Stimulated activated naive CD8-positive, alpha-beta T cell treated with anti-CD3 and anti-CD28 coated beads, Interleukin-15, amount 100 ng/mL, for 72 hours (primary cell): ENCODE data around the gene RAB20.
A peak's percentile ranks its signal among the peaks of the same experiment; 100 is the strongest.

Experiments used
- ATAC-seq: fragments of 150-1000 bp; cut with Tn5 transposase; 2 replicates; pipeline ENCODE4 v1.10.0; 2021; ENCODE audit warnings: mild to moderate bottlenecking, moderate library complexity
- DNase-seq, 2 donors: peaks; one replicate each; pipeline ENCODE4 v3.0.0; 2021 to 2022
- H3K27ac Mint-ChIP-seq, 2 donors: one replicate each; pipeline ENCODE4 v1.8.0; 2022; ENCODE audit warnings: mild to moderate bottlenecking in 2 of 2, mixed read lengths in 2 of 2, moderate library complexity in 2 of 2
- H3K27me3 Mint-ChIP-seq: one replicate; pipeline ENCODE4 v1.8.0; 2022; ENCODE audit warnings: mixed read lengths
- H3K4me1 Mint-ChIP-seq: one replicate; pipeline ENCODE4 v1.8.0; 2022; ENCODE audit warnings: mild to moderate bottlenecking, mixed read lengths
- H3K4me3 Mint-ChIP-seq, 2 donors: one replicate each; pipeline ENCODE4 v1.8.0; 2022; ENCODE audit warnings: mild to moderate bottlenecking in 2 of 2, mixed read lengths in 2 of 2, moderate library complexity in 1 of 2
- H3K9me3 Mint-ChIP-seq, 2 donors: one replicate each; pipeline ENCODE4 v1.8.0; 2022; ENCODE audit warnings: mixed read lengths in 2 of 2

RAB20 gene

DNA sequence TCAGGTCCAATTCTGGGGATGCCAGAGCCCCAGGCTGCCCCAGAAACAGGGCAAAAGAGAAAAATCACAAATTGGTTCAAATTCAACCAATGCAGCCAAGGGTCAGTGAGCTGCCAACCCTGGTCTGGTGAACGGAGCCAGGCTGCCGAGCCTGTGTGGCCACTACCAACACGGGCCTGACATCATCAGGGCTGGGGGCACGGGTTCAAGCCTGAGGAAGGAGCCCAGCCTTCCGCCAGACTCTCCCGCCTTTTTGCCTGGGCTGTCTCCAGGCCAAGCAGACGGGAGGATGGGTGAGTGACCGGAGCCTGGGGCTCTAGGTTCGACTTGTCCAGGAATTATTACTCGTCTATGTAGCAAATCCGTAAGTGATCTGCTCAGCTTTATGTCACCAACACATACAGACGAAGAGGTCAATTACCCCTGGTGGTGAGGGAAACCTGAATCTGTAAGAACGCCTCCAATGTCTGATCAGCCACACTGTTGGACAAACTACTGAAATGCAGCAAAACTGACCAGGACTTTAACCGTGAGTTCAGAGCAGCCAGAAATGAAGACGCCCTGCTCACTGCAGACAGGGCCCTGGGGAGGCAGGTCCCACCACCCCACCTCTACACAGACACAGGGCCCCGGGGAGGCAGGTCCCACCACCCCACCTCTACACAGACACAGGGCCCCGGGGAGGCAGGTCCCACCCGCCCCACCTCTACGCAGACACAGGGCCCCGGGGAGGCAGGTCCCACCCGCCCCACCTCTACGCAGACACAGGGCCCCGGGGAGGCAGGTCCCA is 31.8 kb downstream of the RAB20 start:
- Mint-ChIP-seq H3K27ac (no peak overlapping the region), H3K27me3 (peaks cover 15% of the 10 kb centered on the region), H3K4me3 (no peak overlapping the region), H3K9me3 (no peaks in the 10 kb centered on the region), H3K4me1 (peaks cover 22% of the 10 kb centered on the region)
- no peak for DNase-seq
- ATAC-seq = peak; percentile 54

DNA sequence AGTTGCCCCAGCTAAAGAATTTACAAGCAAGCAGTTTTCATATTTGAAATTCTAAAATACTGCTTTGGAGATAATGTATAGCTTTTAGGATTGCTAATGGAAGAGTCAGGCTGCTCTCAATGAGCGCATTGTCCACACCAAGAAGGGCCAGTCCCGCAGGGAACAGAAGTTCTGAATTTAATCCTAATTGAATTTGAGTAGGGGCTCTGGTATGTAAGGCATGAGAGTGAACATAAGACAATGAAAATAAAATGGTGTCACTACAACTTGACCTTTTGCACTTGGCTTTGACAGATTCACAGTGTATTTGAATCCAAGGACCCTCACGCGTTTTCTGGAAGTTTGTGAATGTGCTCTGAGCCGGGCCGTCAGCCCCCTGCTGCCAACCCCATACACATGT is 32.6 kb downstream of the RAB20 start:
- no peak for ATAC-seq
- no peak for DNase-seq
- Mint-ChIP-seq H3K27ac (no peak overlapping the region), H3K9me3 (no peaks in the 10 kb centered on the region), H3K27me3 (peaks cover 19% of the 10 kb centered on the region), H3K4me1 (peaks cover 30% of the 10 kb centered on the region), H3K4me3 (no peak overlapping the region)

DNA sequence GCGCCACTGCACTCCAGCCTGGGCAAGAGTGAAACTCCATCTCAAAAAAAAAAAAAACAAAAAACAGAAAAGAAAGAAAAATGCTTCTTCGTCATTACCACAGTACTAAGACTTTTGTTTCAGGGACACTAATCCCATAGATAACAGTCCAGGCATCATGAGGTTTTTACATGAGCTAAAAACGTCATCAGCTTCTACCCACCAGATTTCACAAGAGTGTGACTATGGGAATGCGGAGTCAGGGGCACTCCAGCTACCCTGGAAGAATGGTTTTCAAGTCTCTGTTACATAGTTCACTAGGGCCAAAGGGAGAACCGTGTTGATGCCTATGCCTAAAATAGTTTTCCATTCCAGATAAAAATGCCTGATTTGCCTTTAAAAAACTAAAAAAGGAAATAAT is 33.2 kb downstream of the RAB20 start:
- H3K27me3 Mint-ChIP-seq = peaks cover 19% of the 10 kb centered on the region
- ATAC-seq (no peak), DNase-seq (no peak)
- H3K9me3 Mint-ChIP-seq = no peaks in the 10 kb centered on the region
- no peak overlapping the region for H3K4me3 Mint-ChIP-seq
- H3K4me1 Mint-ChIP-seq = peaks cover 30% of the 10 kb centered on the region
- H3K27ac Mint-ChIP-seq = no peak overlapping the region

GRCh38 chr13:110525328-110526319 is 35.9 kb downstream of the RAB20 start:
- peak overlapping the region in 1 of 2 donors; percentile 91 for H3K27ac Mint-ChIP-seq
- peak overlapping the region in 1 of 2 donors; percentile 68 for H3K4me3 Mint-ChIP-seq
- no peaks in the 10 kb centered on the region for H3K9me3 Mint-ChIP-seq
- peak; percentile 25 to 34 for DNase-seq
- peak; percentile 74 for ATAC-seq
- peaks cover 35% of the 10 kb centered on the region for H3K4me1 Mint-ChIP-seq
- H3K27me3 Mint-ChIP-seq = peaks cover 19% of the 10 kb centered on the region

- Mint-ChIP-seq H3K4me1 (peaks cover 43% of the 10 kb centered on the region), H3K27me3 (peaks cover 19% of the 10 kb centered on the region), H3K9me3 (no peaks in the 10 kb centered on the region), H3K4me3 (peak overlapping the region in 1 of 2 donors; percentile 58), H3K27ac (no peak overlapping the region)
- ATAC-seq (peak; percentile 62), DNase-seq (no peak)
Measured at GRCh38 chr13:110524541-110525257, 36.8 kb downstream of the RAB20 start.

- H3K27me3 Mint-ChIP-seq = peaks cover 19% of the 10 kb centered on the region
- peak overlapping the region in 1 of 2 donors; percentile 42 for H3K4me3 Mint-ChIP-seq
- DNase-seq (no peak), ATAC-seq (no peak)
- no peak overlapping the region for H3K27ac Mint-ChIP-seq
- H3K9me3 Mint-ChIP-seq = no peaks in the 10 kb centered on the region
- peaks cover 43% of the 10 kb centered on the region for H3K4me1 Mint-ChIP-seq
Measured at GRCh38 chr13:110523838-110524540, 37.5 kb downstream of the RAB20 start.

DNA sequence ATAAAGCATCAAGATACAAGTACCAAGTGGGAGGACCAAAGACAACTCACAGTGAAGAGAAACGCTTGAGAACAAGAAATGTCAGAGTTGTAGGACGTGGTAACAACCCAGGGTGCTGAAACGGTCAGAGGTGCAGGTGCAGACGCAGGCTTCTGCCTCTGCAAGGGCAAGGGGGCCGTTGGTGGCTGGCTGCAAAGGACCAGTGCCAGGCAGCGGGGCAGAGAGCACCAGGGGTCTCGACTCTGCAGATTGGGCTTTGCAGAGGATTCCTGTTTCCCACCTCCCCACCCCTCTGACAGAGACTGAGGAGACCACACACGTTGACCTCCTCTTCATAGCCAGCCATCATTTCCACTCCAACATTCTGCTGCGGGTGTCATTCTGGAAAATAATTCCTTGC is 38.3 kb downstream of the RAB20 start:
- no peak overlapping the region for H3K4me3 Mint-ChIP-seq
- H3K9me3 Mint-ChIP-seq = no peaks in the 10 kb centered on the region
- H3K27me3 Mint-ChIP-seq = peaks cover 19% of the 10 kb centered on the region
- no peak for ATAC-seq
- no peak for DNase-seq
- H3K27ac Mint-ChIP-seq = no peak overlapping the region
- peaks cover 43% of the 10 kb centered on the region for H3K4me1 Mint-ChIP-seq

DNA sequence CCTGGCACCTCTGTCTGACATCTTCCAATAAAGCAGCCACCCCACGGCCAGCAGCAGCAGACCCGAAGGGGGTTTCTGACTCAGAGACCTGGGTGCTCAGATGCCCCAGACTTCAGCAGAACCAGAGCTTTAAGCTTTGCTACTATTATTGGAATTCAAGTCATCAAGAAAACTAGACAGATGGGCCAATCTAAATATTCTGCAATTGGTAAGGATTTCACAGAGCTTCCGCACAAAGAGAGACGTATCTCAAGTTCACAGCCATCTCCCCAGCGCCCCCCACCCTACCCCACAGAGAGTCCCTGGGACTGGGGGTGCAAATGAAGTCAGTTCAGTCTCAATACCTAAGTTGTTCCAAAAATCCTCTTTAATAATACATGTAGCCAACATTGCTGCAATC is 38.8 kb downstream of the RAB20 start:
- no peak for ATAC-seq
- Mint-ChIP-seq H3K27ac (no peak overlapping the region), H3K4me3 (no peak overlapping the region)

DNA sequence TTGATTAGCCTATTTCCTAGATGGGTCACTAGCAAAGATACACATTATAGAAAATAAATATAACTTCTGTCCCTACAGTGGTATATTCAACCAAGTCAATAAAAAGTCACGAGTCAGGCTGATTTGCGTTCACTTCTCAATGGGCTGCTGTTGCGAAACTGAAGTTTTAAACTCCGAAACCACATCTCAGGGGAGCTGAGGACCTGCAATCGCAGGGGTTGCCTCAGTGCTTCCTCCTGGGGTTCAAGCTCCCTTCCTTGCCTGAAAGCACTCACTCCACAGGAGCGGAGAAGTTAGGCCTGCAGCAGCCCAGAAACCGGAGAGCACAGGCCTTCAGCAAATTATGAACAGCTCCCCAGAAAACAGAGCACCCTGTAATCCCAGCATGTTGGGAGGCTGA is 39.6 kb downstream of the RAB20 start:
- peak overlapping the region in 1 of 2 donors; percentile 50 for H3K27ac Mint-ChIP-seq
- H3K27me3 Mint-ChIP-seq = peaks cover 19% of the 10 kb centered on the region
- H3K4me3 Mint-ChIP-seq = no peak overlapping the region
- peaks cover 43% of the 10 kb centered on the region for H3K4me1 Mint-ChIP-seq
- no peaks in the 10 kb centered on the region for H3K9me3 Mint-ChIP-seq
- ATAC-seq (no peak), DNase-seq (no peak)

More for the DNA sequence above, 38.8 kb downstream of the RAB20 start:
- Mint-ChIP-seq H3K27me3 (peaks cover 19% of the 10 kb centered on the region), H3K4me1 (peaks cover 43% of the 10 kb centered on the region), H3K9me3 (no peaks in the 10 kb centered on the region)
- DNase-seq = no peak

- H3K9me3 Mint-ChIP-seq = no peaks in the 10 kb centered on the region
- ATAC-seq (no peak), DNase-seq (no peak)
- no peak overlapping the region for H3K27ac Mint-ChIP-seq
- peaks cover 38% of the 10 kb centered on the region for H3K4me1 Mint-ChIP-seq
- no peak overlapping the region for H3K4me3 Mint-ChIP-seq
- H3K27me3 Mint-ChIP-seq = peaks cover 19% of the 10 kb centered on the region
Measured at GRCh38 chr13:110521296-110521680, 40.2 kb downstream of the RAB20 start.

DNA sequence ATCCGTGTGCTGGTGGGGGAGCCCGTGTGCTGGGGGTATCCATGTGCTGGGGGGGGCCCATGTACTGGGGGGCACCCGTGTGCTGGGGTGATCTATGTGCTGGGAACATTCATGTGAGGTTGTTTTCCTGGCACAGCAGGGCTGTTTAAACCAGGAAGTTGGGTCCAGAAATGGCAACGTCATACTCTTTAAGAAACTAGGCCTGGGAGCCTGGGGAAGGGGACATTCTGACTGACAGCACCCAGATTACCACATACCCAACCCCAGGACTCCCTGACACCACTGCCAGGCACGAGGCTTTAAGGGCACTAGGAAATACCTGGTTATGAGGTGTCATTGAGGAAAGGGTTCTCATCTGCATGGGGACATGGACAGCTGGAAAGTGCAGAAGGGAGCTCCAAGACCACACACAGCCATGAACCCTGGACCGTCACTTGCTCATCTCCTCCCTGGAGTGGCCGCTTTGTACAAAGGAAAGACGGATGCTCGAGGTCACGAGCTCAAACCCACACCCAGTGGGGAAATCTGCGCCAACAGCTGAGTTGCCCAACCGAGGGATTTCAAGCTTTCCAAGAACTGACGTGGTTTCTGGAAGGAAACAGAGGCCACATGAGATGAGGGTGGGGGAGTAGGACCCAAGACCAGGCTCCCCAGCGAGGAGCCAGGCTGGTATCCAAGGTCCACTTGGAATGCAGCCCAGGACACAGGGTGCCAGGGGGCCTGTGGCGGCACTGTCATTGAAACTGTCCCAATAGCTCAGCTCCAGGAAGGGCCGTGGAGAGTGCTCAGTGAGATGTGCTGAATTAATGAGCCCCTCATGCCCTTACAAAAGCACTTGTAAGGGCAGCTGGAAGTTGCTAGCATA is 40.9 kb downstream of the RAB20 start:
- H3K27me3 Mint-ChIP-seq = peaks cover 13% of the 10 kb centered on the region
- ATAC-seq (no peak), DNase-seq (no peak)
- peak overlapping the region in 1 of 2 donors; percentile 37 for H3K27ac Mint-ChIP-seq
- H3K4me1 Mint-ChIP-seq = peaks cover 38% of the 10 kb centered on the region
- no peaks in the 10 kb centered on the region for H3K9me3 Mint-ChIP-seq
- H3K4me3 Mint-ChIP-seq = no peak overlapping the region

GRCh38 chr13:110519506-110519905 is 42.0 kb downstream of the RAB20 start:
- Mint-ChIP-seq H3K9me3 (no peaks in the 10 kb centered on the region), H3K27me3 (peaks cover 2% of the 10 kb centered on the region), H3K27ac (peak overlapping the region in 1 of 2 donors; percentile 44), H3K4me1 (peaks cover 38% of the 10 kb centered on the region), H3K4me3 (no peak overlapping the region)
- ATAC-seq (no peak), DNase-seq (no peak)

GRCh38 chr13:110519046-110519445 is 42.5 kb downstream of the RAB20 start:
- ATAC-seq (no peak), DNase-seq (no peak)
- no peaks in the 10 kb centered on the region for H3K9me3 Mint-ChIP-seq
- no peak overlapping the region for H3K4me3 Mint-ChIP-seq
- peaks cover 33% of the 10 kb centered on the region for H3K4me1 Mint-ChIP-seq
- no peaks in the 10 kb centered on the region for H3K27me3 Mint-ChIP-seq
- H3K27ac Mint-ChIP-seq = no peak overlapping the region

GRCh38 chr13:110518571-110518970 is 43.0 kb downstream of the RAB20 start:
- H3K27ac Mint-ChIP-seq = no peak overlapping the region
- H3K27me3 Mint-ChIP-seq = no peaks in the 10 kb centered on the region
- DNase-seq = no peak
- ATAC-seq = no peak
- H3K9me3 Mint-ChIP-seq = no peaks in the 10 kb centered on the region
- peaks cover 31% of the 10 kb centered on the region for H3K4me1 Mint-ChIP-seq
- H3K4me3 Mint-ChIP-seq = no peak overlapping the region
